ENCODE measurements around the gene VWA8.
"Not testable (repeated sequence)": the region's sequence is repeated elsewhere in the genome, so short reads cannot be mapped to it uniquely, and the experiment has no call there.

The VWA8 gene

GRCh38 chr13:41802043-41802683, 158.7 kb downstream of the VWA8 start:
- DNase-seq (ENCODE audit: low read depth), result no peak

- no peak for DNase-seq (ENCODE audit: low read depth)
Observed at GRCh38 chr13:41791056-41791455, 169.9 kb downstream of the VWA8 start.

- no peak for DNase-seq (ENCODE audit: low read depth)
Observed at GRCh38 chr13:41788552-41788951, 172.4 kb downstream of the VWA8 start.

- no peak for DNase-seq (ENCODE audit: low read depth)
Observed at GRCh38 chr13:41785402-41786172, 175.3 kb downstream of the VWA8 start.

GRCh38 chr13:41782086-41782485, 178.8 kb downstream of the VWA8 start:
- no peak for DNase-seq (ENCODE audit: low read depth)

- no peak for DNase-seq (ENCODE audit: low read depth)
Observed at GRCh38 chr13:41780715-41781706, 179.9 kb downstream of the VWA8 start.

- DNase-seq (ENCODE audit: low read depth), result no peak
Observed at GRCh38 chr13:41775251-41775650, 185.7 kb downstream of the VWA8 start.

- no peak for DNase-seq (ENCODE audit: low read depth)
Observed at GRCh38 chr13:41774605-41775218, 186.2 kb downstream of the VWA8 start.

- no peak for DNase-seq (ENCODE audit: low read depth)
Observed at GRCh38 chr13:41767801-41768200, 193.1 kb downstream of the VWA8 start.

GRCh38 chr13:41766439-41766838, 194.5 kb downstream of the VWA8 start:
- no peak for DNase-seq (ENCODE audit: low read depth)

GRCh38 chr13:41765813-41766212, 195.1 kb downstream of the VWA8 start:
- no peak for DNase-seq (ENCODE audit: low read depth)

GRCh38 chr13:41765020-41765419, 195.9 kb downstream of the VWA8 start:
- no peak for DNase-seq (ENCODE audit: low read depth)

- no peak for DNase-seq (ENCODE audit: low read depth)
Observed at GRCh38 chr13:41764558-41764957, 196.4 kb downstream of the VWA8 start.

- no peak for DNase-seq (ENCODE audit: low read depth)
Observed at GRCh38 chr13:41763782-41764181, 197.1 kb downstream of the VWA8 start.

GRCh38 chr13:41762796-41763195, 198.1 kb downstream of the VWA8 start:
- no peak for DNase-seq (ENCODE audit: low read depth)

- DNase-seq (ENCODE audit: low read depth), result no peak
Observed at GRCh38 chr13:41756198-41756880, 204.6 kb downstream of the VWA8 start.

GRCh38 chr13:41751734-41752445, 209.0 kb downstream of the VWA8 start:
- no peak for DNase-seq (ENCODE audit: low read depth)

GRCh38 chr13:41751277-41751676, 209.6 kb downstream of the VWA8 start:
- DNase-seq (ENCODE audit: low read depth), result no peak

GRCh38 chr13:41746259-41746658, 214.7 kb downstream of the VWA8 start:
- DNase-seq (ENCODE audit: low read depth), result peak; percentile 10

GRCh38 chr13:41745496-41745895, 215.4 kb downstream of the VWA8 start:
- not testable (repeated sequence) for DNase-seq (ENCODE audit: low read depth)
